OCI-LY3 (cell line): ENCODE measurements around the gene MORN4.

Experiments
- H2AFZ ChIP-seq: fragments of 200-600, 300-600 bp; shearing (Covaris generic); 2 replicates; pipeline ENCODE4 v1.6.0; 2014; ENCODE audit warnings: antibody characterized with exemption, low read depth, low read length
- H3K27ac ChIP-seq: fragments of 200-600, 300-600 bp; sonication (generic); 2 replicates; pipeline ENCODE4 v1.5.1; 2014; ENCODE audit warnings: mild to moderate bottlenecking, low read length, moderate library complexity, mixed read lengths
- H3K27me3 ChIP-seq: fragments of 200-600, 300-600 bp; sonication (generic); 2 replicates; pipeline ENCODE4 v1.6.1; 2014; ENCODE audit warnings: low read depth, low read length, mixed read lengths
- H3K36me3 ChIP-seq: fragments of 200-600, 300-600 bp; sonication (generic); replicated peaks from 2 replicates; pipeline ENCODE3; 2014; ENCODE audit warnings: low read depth, low read length, mixed read lengths
- H3K4me1 ChIP-seq: fragments of 300-600, 200-600 bp; sonication (generic); 2 replicates; pipeline ENCODE4 v1.6.1; 2014; ENCODE audit warnings: low read length, mixed read lengths
- H3K4me2 ChIP-seq: fragments of 200-600, 300-600 bp; sonication (generic); 2 replicates; pipeline ENCODE4 v1.6.1; 2014; ENCODE audit warnings: low read length, mixed read lengths
- H3K4me3 ChIP-seq: fragments of 300-600, 200-600 bp; sonication (generic); 2 replicates; pipeline ENCODE4 v1.5.1; 2014; ENCODE audit warnings: antibody characterized with exemption, mild to moderate bottlenecking, low read length, moderate library complexity
- H3K79me2 ChIP-seq: fragments of 300-600, 200-600 bp; shearing (Covaris generic); 2 replicates; pipeline ENCODE4 v1.6.1; 2014; ENCODE audit warnings: mild to moderate bottlenecking, low read length, mixed read lengths
- H3K9ac ChIP-seq: fragments of 300-600, 200-600 bp; shearing (Covaris generic); 2 replicates; pipeline ENCODE4 v1.6.0; 2014; ENCODE audit warnings: mild to moderate bottlenecking, low read length, moderate library complexity
- H3K9me3 ChIP-seq: fragments of 200-600, 300-600 bp; shearing (Covaris generic); 2 replicates; pipeline ENCODE4 v1.6.1; 2014; ENCODE audit warnings: low read length, mixed read lengths; ENCODE audit not compliant: insufficient read depth
- H4K20me1 ChIP-seq: fragments of 200-600, 300-600 bp; sonication (generic); 2 replicates; pipeline ENCODE4 v1.6.1; 2016; ENCODE audit warnings: low read length, mixed read lengths; ENCODE audit not compliant: insufficient read depth
- EZH2phosphoT487 ChIP-seq: fragments of 200-600 bp; shearing (Covaris generic); IDR thresholded peaks from 2 replicates; pipeline ENCODE4 v1.6.1; 2018; ENCODE audit warnings: antibody characterized with exemption, mixed run types, low read depth
- TF ChIP-seq, protein P1 (sequence below): fragments of 200-600, 300-600 bp; sonication (generic); IDR thresholded peaks from 2 replicates; pipeline ENCODE4 v1.5.1; 2014; ENCODE audit warnings: antibody characterized with exemption, low read length, low read depth

The MORN4 gene

GRCh38 chr10:97571622-97572021 is 61.7 kb downstream of the MORN4 start:
- no peak overlapping the region for H2AFZ ChIP-seq
- no peaks in the 10 kb centered on the region for H4K20me1 ChIP-seq
- H3K27ac ChIP-seq: no peak overlapping the region
- no peak overlapping the region for H3K4me2 ChIP-seq
- H3K4me3 ChIP-seq: no peak overlapping the region
- H3K79me2 ChIP-seq: no peaks in the 10 kb centered on the region
- H3K36me3 ChIP-seq: no peaks in the 10 kb centered on the region
- H3K9me3 ChIP-seq: no peaks in the 10 kb centered on the region
- no peaks in the 10 kb centered on the region for H3K27me3 ChIP-seq
- H3K9ac ChIP-seq: no peak overlapping the region
- TF ChIP-seq, protein P1, sequence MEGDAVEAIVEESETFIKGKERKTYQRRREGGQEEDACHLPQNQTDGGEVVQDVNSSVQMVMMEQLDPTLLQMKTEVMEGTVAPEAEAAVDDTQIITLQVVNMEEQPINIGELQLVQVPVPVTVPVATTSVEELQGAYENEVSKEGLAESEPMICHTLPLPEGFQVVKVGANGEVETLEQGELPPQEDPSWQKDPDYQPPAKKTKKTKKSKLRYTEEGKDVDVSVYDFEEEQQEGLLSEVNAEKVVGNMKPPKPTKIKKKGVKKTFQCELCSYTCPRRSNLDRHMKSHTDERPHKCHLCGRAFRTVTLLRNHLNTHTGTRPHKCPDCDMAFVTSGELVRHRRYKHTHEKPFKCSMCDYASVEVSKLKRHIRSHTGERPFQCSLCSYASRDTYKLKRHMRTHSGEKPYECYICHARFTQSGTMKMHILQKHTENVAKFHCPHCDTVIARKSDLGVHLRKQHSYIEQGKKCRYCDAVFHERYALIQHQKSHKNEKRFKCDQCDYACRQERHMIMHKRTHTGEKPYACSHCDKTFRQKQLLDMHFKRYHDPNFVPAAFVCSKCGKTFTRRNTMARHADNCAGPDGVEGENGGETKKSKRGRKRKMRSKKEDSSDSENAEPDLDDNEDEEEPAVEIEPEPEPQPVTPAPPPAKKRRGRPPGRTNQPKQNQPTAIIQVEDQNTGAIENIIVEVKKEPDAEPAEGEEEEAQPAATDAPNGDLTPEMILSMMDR: no peak
- TF ChIP-seq EZH2phosphoT487: no peak
- no peaks in the 10 kb centered on the region for H3K4me1 ChIP-seq

- H3K4me1 ChIP-seq: no peaks in the 10 kb centered on the region
- H4K20me1 ChIP-seq: no peaks in the 10 kb centered on the region
- no peak overlapping the region for H3K9ac ChIP-seq
- H3K4me3 ChIP-seq: no peak overlapping the region
- H3K9me3 ChIP-seq: no peaks in the 10 kb centered on the region
- H3K4me2 ChIP-seq: no peak overlapping the region
- no peaks in the 10 kb centered on the region for H3K36me3 ChIP-seq
- no peak for TF ChIP-seq EZH2phosphoT487
- TF ChIP-seq, protein P1: no peak
- H3K27ac ChIP-seq: no peak overlapping the region
- H3K27me3 ChIP-seq: no peaks in the 10 kb centered on the region
- H3K79me2 ChIP-seq: no peaks in the 10 kb centered on the region
- H2AFZ ChIP-seq: no peak overlapping the region
These were observed 62.4 kb downstream of the MORN4 start for GRCh38 chr10:97570789-97571471.

DNA sequence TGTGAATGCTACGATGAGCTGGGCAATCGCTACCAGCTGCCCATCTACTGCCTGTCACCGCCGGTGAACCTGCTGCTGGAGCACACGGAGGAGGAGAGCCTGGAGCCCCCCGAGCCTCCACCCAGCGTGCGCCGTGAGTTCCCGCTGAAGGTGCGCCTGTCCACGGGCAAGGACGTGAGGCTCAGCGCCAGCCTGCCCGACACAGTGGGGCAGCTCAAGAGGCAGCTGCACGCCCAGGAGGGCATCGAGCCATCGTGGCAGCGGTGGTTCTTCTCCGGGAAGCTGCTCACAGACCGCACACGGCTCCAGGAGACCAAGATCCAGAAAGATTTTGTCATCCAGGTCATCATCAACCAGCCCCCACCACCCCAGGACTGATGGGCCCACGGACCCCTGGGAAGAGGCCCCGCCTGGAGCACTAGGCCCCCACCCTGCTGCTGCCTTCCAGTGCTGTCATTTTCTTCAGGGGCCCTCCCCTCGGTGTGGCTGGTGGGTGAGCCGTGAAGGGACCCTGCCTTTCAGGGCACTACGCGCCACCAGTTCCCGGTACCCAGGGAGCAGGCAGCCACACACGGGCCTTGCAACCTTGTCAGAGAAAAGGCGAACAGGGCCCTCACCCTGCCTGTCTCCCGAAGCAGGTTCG is 63.0 kb downstream of the MORN4 start:
- Histone ChIP-seq H3K27ac (no peak overlapping the region), H3K9me3 (no peaks in the 10 kb centered on the region), H3K4me2 (no peak overlapping the region), H3K36me3 (no peaks in the 10 kb centered on the region), H2AFZ (no peak overlapping the region), H3K79me2 (no peaks in the 10 kb centered on the region), H3K27me3 (no peaks in the 10 kb centered on the region), H3K4me1 (no peaks in the 10 kb centered on the region), H3K9ac (no peak overlapping the region), H3K4me3 (no peak overlapping the region), H4K20me1 (no peaks in the 10 kb centered on the region)
- no peak for TF ChIP-seq EZH2phosphoT487
- TF ChIP-seq, protein P1: no peak

- H3K36me3 ChIP-seq: no peaks in the 10 kb centered on the region
- no peak overlapping the region for H3K4me3 ChIP-seq
- H2AFZ ChIP-seq: no peak overlapping the region
- H4K20me1 ChIP-seq: no peaks in the 10 kb centered on the region
- H3K4me2 ChIP-seq: no peak overlapping the region
- TF ChIP-seq EZH2phosphoT487: no peak
- TF ChIP-seq, protein P1: no peak
- H3K27ac ChIP-seq: no peak overlapping the region
- H3K9me3 ChIP-seq: no peaks in the 10 kb centered on the region
- H3K27me3 ChIP-seq: no peaks in the 10 kb centered on the region
- H3K4me1 ChIP-seq: no peaks in the 10 kb centered on the region
- no peak overlapping the region for H3K9ac ChIP-seq
- no peaks in the 10 kb centered on the region for H3K79me2 ChIP-seq
These were observed 65.4 kb downstream of the MORN4 start for GRCh38 chr10:97567891-97568290.
